Measurements from ENCODE around the gene PRKCB.
A peak's percentile ranks its signal among the peaks of the same experiment; 100 is the strongest.

Gene PRKCB

DNA sequence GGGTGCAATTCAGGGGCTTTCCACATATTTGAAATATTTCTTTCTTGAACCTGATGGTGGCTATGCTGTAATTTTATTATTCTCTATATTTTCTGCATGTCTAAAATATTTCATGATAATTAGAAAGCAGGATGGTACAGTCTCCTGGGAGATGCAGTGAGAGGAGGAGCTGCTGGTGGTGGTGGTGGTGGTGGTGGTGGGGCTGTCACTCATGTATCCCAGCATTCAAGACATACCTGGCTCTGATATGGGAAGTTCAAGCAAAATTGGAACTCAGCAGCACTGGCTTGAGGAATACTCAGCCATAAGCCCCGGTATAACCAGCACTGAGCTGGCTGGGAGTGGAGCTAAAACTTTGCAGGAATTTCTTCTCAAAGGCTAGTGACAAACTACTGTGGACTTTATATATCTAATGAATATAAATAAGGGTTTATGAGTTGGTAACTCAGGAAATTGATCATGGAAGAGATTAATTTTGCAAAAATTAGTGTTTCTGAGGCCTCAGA is 200.3 kb downstream of the PRKCB start:
- Histone ChIP-seq H3K27ac (ENCODE audit: low read length) (no peak overlapping the region), H3K4me3 (ENCODE audit: low read length) (peak overlapping the region; percentile 16; the same call in 1 of the 2 replicates), H3K9ac (ENCODE audit: low read length) (no peak overlapping the region), H3K9me3 (ENCODE audit: insufficient read depth, low read length) (no peaks in the 10 kb centered on the region), H3K4me2 (ENCODE audit: low read length) (peak overlapping the region; percentile 53), H3K4me1 (ENCODE audit: low read length) (peaks cover 18% of the 10 kb centered on the region), H3K36me3 (replicated peaks; ENCODE audit: low read depth, low read length) (no peaks in the 10 kb centered on the region), H3K79me2 (ENCODE audit: low read length) (no peaks in the 10 kb centered on the region), H3K27me3 (ENCODE audit: low read depth, low read length) (peaks cover 21% of the 10 kb centered on the region), H2AFZ (ENCODE audit: low read depth, low read length) (no peak overlapping the region), H4K20me1 (ENCODE audit: insufficient read depth, low read length) (no peaks in the 10 kb centered on the region)
- no peak for TF ChIP-seq EZH2phosphoT487 (IDR thresholded peaks at IDR 0.05; ENCODE audit: low read depth)
- TF ChIP-seq, protein P1, sequence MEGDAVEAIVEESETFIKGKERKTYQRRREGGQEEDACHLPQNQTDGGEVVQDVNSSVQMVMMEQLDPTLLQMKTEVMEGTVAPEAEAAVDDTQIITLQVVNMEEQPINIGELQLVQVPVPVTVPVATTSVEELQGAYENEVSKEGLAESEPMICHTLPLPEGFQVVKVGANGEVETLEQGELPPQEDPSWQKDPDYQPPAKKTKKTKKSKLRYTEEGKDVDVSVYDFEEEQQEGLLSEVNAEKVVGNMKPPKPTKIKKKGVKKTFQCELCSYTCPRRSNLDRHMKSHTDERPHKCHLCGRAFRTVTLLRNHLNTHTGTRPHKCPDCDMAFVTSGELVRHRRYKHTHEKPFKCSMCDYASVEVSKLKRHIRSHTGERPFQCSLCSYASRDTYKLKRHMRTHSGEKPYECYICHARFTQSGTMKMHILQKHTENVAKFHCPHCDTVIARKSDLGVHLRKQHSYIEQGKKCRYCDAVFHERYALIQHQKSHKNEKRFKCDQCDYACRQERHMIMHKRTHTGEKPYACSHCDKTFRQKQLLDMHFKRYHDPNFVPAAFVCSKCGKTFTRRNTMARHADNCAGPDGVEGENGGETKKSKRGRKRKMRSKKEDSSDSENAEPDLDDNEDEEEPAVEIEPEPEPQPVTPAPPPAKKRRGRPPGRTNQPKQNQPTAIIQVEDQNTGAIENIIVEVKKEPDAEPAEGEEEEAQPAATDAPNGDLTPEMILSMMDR (IDR thresholded peaks at IDR 0.05; ENCODE audit: low read depth, low read length), result no peak

DNA sequence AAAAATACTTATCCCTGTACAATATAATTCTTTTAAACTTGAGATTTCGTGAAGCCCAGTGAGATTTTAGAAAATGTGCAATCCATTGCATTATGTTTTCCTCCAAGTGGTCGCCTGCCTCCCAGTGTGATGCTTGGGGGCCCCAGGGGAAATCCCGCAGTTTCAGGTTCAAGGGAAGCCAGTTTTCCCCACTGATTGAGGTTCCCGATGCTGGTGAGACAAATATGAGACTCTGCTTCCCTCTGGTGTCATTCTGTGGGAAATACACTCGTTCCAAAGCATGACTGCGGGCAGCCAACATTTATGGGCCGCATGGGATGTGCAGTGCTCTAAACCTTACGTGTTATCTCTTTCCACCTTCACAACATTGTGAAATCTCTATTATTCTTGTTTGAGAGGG is 200.8 kb downstream of the PRKCB start:
- Histone ChIP-seq H3K4me1 (ENCODE audit: low read length) (peaks cover 18% of the 10 kb centered on the region), H3K4me2 (ENCODE audit: low read length) (peak overlapping the region; percentile 53), H3K4me3 (ENCODE audit: low read length) (peak overlapping the region; percentile 16; the same call in 1 of the 2 replicates), H3K27ac (ENCODE audit: low read length) (no peak overlapping the region), H3K36me3 (replicated peaks; ENCODE audit: low read depth, low read length) (no peaks in the 10 kb centered on the region), H4K20me1 (ENCODE audit: insufficient read depth, low read length) (no peaks in the 10 kb centered on the region), H3K79me2 (ENCODE audit: low read length) (no peaks in the 10 kb centered on the region), H3K9me3 (ENCODE audit: insufficient read depth, low read length) (no peaks in the 10 kb centered on the region), H3K27me3 (ENCODE audit: low read depth, low read length) (peaks cover 16% of the 10 kb centered on the region; the same call in 1 of the 2 replicates), H3K9ac (ENCODE audit: low read length) (no peak overlapping the region), H2AFZ (ENCODE audit: low read depth, low read length) (no peak overlapping the region)
- TF ChIP-seq EZH2phosphoT487 (IDR thresholded peaks at IDR 0.05; ENCODE audit: low read depth), result no peak
- TF ChIP-seq, protein P1 (IDR thresholded peaks at IDR 0.05; ENCODE audit: low read depth, low read length), result peak; percentile 80

DNA sequence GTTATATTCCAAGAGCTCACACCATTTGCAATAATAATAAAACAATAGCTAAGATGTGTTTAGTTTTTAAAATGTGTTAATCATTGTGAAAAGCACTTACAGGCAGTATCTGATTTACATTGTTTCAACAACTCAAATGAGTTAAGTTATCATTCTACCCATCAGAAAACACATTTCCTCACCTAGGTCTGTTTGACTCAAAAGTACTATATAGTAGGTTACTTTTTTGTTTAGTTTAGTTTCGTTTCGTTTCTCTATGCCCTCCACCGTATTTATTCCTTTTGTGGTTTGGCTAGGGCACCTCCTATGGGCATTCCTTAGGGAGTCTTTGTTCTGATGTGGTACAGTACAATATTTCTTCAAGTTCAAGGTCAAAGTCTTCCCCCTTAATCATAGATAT is 201.6 kb downstream of the PRKCB start:
- H2AFZ ChIP-seq (ENCODE audit: low read depth, low read length), result no peak overlapping the region
- peaks cover 21% of the 10 kb centered on the region for H3K4me1 ChIP-seq (ENCODE audit: low read length)
- no peak overlapping the region for H3K27ac ChIP-seq (ENCODE audit: low read length)
- TF ChIP-seq, protein P1 (IDR thresholded peaks at IDR 0.05; ENCODE audit: low read depth, low read length), result no peak
- no peak for TF ChIP-seq EZH2phosphoT487 (IDR thresholded peaks at IDR 0.05; ENCODE audit: low read depth)
- H3K4me3 ChIP-seq (ENCODE audit: low read length), result no peak overlapping the region
- H3K79me2 ChIP-seq (ENCODE audit: low read length), result no peaks in the 10 kb centered on the region
- H3K36me3 ChIP-seq (replicated peaks; ENCODE audit: low read depth, low read length), result no peaks in the 10 kb centered on the region
- H3K27me3 ChIP-seq (ENCODE audit: low read depth, low read length), result peaks cover 12% of the 10 kb centered on the region; the same call in 1 of the 2 replicates
- no peaks in the 10 kb centered on the region for H4K20me1 ChIP-seq (ENCODE audit: insufficient read depth, low read length)
- H3K9ac ChIP-seq (ENCODE audit: low read length), result no peak overlapping the region
- no peak overlapping the region for H3K4me2 ChIP-seq (ENCODE audit: low read length)
- no peaks in the 10 kb centered on the region for H3K9me3 ChIP-seq (ENCODE audit: insufficient read depth, low read length)

DNA sequence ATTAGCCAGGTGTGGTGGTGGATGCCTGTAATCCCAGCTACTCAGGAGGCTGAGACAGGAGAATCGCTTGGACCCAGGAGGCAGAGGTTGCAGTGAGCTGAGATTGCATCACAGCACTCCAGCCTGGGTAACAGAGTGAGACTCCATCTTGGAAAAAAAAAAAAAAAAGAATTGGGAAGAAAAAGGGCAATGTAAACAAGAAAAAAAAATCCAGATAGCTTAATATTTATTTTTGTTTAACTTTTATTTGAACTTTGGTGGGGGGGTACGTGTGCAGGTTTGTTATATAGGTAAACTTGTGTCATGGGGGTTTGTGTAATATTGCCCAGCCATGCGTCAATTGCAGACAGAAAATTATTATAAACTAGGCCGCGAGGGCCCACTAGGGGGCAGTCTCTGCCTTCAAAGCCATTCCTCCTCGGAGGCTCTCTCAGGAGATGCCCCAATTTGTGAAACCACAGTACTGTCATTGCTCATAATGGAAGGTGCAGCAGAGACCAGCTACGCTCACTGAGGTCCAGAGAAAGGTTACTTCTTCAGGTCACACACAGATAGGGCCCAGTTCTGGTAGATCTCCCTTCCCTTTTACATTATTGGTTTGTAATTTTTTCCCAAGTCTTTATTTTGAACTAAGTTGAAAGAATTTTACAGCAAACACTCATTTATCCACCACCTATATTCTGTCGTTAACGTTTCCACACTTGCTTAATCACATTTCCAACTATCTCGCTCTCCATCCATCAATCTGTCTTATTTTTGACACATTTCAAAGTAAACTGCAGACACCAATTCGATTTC is 206.2 kb downstream of the PRKCB start:
- Histone ChIP-seq H3K4me2 (ENCODE audit: low read length) (no peak overlapping the region), H3K27ac (ENCODE audit: low read length) (no peak overlapping the region), H3K4me1 (ENCODE audit: low read length) (peaks cover 10% of the 10 kb centered on the region), H3K4me3 (ENCODE audit: low read length) (no peak overlapping the region), H3K27me3 (ENCODE audit: low read depth, low read length) (peaks cover 9% of the 10 kb centered on the region; the same call in 1 of the 2 replicates), H3K36me3 (replicated peaks; ENCODE audit: low read depth, low read length) (no peaks in the 10 kb centered on the region), H3K9me3 (ENCODE audit: insufficient read depth, low read length) (no peaks in the 10 kb centered on the region), H3K79me2 (ENCODE audit: low read length) (no peaks in the 10 kb centered on the region), H2AFZ (ENCODE audit: low read depth, low read length) (no peak overlapping the region), H4K20me1 (ENCODE audit: insufficient read depth, low read length) (no peaks in the 10 kb centered on the region), H3K9ac (ENCODE audit: low read length) (no peak overlapping the region)
- TF ChIP-seq, protein P1 (IDR thresholded peaks at IDR 0.05; ENCODE audit: low read depth, low read length), result peak; percentile 72
- TF ChIP-seq EZH2phosphoT487 (IDR thresholded peaks at IDR 0.05; ENCODE audit: low read depth), result no peak

All from OCI-LY3 (cell line).